SK-N-MC (cell line): ENCODE data around the gene GLT8D1.

ENCODE experiments used
- DNase-seq: peaks from one replicate; pipeline ENCODE4 v3.0.0-alpha.2; 2011; ENCODE audit warnings: low read depth, low spot score
- H3K27ac ChIP-seq: fragments of 200-600 bp; sonication (generic); 2 replicates; pipeline ENCODE4 v1.5.1; 2016; ENCODE audit warnings: mixed run types
- H3K36me3 ChIP-seq: fragments of 200-600 bp; sonication (generic); 2 replicates; pipeline ENCODE4 v1.6.1; 2017; ENCODE audit warnings: antibody characterized with exemption, low read length, mixed read lengths; ENCODE audit not compliant: insufficient read depth
- H3K4me3 ChIP-seq: fragments of 200-600 bp; sonication (generic); 2 replicates; pipeline ENCODE4 v1.5.1; 2016
- H3K9ac ChIP-seq: fragments of 200-600 bp; sonication (generic); 2 replicates; pipeline ENCODE4 v1.8.0; 2017; ENCODE audit warnings: mixed run types, mixed read lengths; ENCODE audit not compliant: insufficient read length
- H3K9me3 ChIP-seq: fragments of 200-600 bp; sonication (generic); 2 replicates; pipeline ENCODE4 v1.6.1; 2017; ENCODE audit warnings: low read depth, mild to moderate bottlenecking, antibody characterized with exemption, low read length, moderate library complexity, mixed read lengths
- EZH2 ChIP-seq: fragments of 200-600 bp; sonication (generic); IDR thresholded peaks from one replicate; pipeline ENCODE4 v1.6.1; 2017; ENCODE audit warnings: antibody characterized with exemption
- FOXP2 ChIP-seq: optimal IDR thresholded peaks from 2 replicates; pipeline ENCODE3; 2011; ENCODE audit warnings: mild to moderate bottlenecking, moderate library complexity; ENCODE audit not compliant: insufficient read depth; ENCODE audit errors: extremely low read length, control extremely low read depth
- POLR2AphosphoS5 ChIP-seq: IDR thresholded peaks from 2 replicates; pipeline ENCODE4 v1.6.1; 2012; ENCODE audit warnings: mild to moderate bottlenecking, low read depth, low read length, borderline replicate concordance

Gene GLT8D1

GRCh38 chr3:52719618-52720017, 14.0 kb upstream of the GLT8D1 start:
- Histone ChIP-seq H3K9me3 (no peaks in the 10 kb centered on the region), H3K27ac (no peak overlapping the region), H3K4me3 (no peak overlapping the region), H3K9ac (no peak overlapping the region), H3K36me3 (no peaks in the 10 kb centered on the region)
- no peak for DNase-seq
- TF ChIP-seq EZH2 (no peak), FOXP2 (no peak), POLR2AphosphoS5 (no peak)

- H3K27ac ChIP-seq, result no peak overlapping the region
Measured at GRCh38 chr3:52715714-52716305, 10.2 kb upstream of the GLT8D1 start.

GRCh38 chr3:52714335-52715302, 9.0 kb upstream of the GLT8D1 start:
- DNase-seq, result no peak
- H3K4me3 ChIP-seq, result no peak overlapping the region
- no peak overlapping the region for H3K9ac ChIP-seq
- no peak overlapping the region for H3K27ac ChIP-seq
- H3K9me3 ChIP-seq, result no peaks in the 10 kb centered on the region
- TF ChIP-seq EZH2, result no peak
- no peak for TF ChIP-seq POLR2AphosphoS5
- TF ChIP-seq FOXP2, result no peak
- no peaks in the 10 kb centered on the region for H3K36me3 ChIP-seq

More at GRCh38 chr3:52715714-52716305, 10.2 kb upstream of the GLT8D1 start:
- H3K4me3 ChIP-seq, result no peak overlapping the region
- H3K9ac ChIP-seq, result no peak overlapping the region
- no peak for DNase-seq
- H3K36me3 ChIP-seq, result no peaks in the 10 kb centered on the region
- TF ChIP-seq EZH2, result no peak
- TF ChIP-seq POLR2AphosphoS5, result no peak
- no peaks in the 10 kb centered on the region for H3K9me3 ChIP-seq

GRCh38 chr3:52712291-52713212, 7.0 kb upstream of the GLT8D1 start:
- H3K27ac ChIP-seq, result no peak overlapping the region
- no peak for TF ChIP-seq FOXP2
- TF ChIP-seq EZH2, result no peak
- no peak for TF ChIP-seq POLR2AphosphoS5
- no peak overlapping the region for H3K9ac ChIP-seq
- no peak for DNase-seq
- peaks cover 11% of the 10 kb centered on the region for H3K36me3 ChIP-seq
- no peaks in the 10 kb centered on the region for H3K9me3 ChIP-seq
- no peak overlapping the region for H3K4me3 ChIP-seq

- no peak for TF ChIP-seq FOXP2
- no peak for TF ChIP-seq EZH2
- no peak for TF ChIP-seq POLR2AphosphoS5
- Histone ChIP-seq H3K4me3 (no peak overlapping the region), H3K9me3 (no peaks in the 10 kb centered on the region), H3K27ac (no peak overlapping the region), H3K36me3 (peaks cover 12% of the 10 kb centered on the region), H3K9ac (no peak overlapping the region)
- no peak for DNase-seq
Measured at GRCh38 chr3:52710512-52710911, 4.9 kb upstream of the GLT8D1 start.

- Histone ChIP-seq H3K9ac (no peak overlapping the region), H3K9me3 (no peaks in the 10 kb centered on the region), H3K36me3 (peaks cover 12% of the 10 kb centered on the region), H3K4me3 (peak overlapping the region; percentile 85; the same call in 1 of the 2 replicates), H3K27ac (no peak overlapping the region)
- TF ChIP-seq FOXP2 (no peak), EZH2 (no peak), POLR2AphosphoS5 (no peak)
- no peak for DNase-seq
Measured at GRCh38 chr3:52707585-52707984, 2.0 kb upstream of the GLT8D1 start.

- Histone ChIP-seq H3K9me3 (no peaks in the 10 kb centered on the region), H3K4me3 (peak overlapping the region; percentile 85), H3K27ac (no peak overlapping the region), H3K9ac (peak overlapping the region; percentile 63), H3K36me3 (peaks cover 12% of the 10 kb centered on the region)
- DNase-seq, result no peak
- TF ChIP-seq POLR2AphosphoS5 (no peak), EZH2 (no peak), FOXP2 (no peak)
Measured at GRCh38 chr3:52705438-52705687, 228 bp downstream of the GLT8D1 start.
